DOHH2 (cell line): Measurements from ENCODE around the gene NECTIN3.

ENCODE experiments used
- H3F3A ChIP-seq: fragments of 200-600 bp; sonication (generic), shearing (Covaris generic); 2 replicates; pipeline ENCODE4 v1.6.0; 2016; ENCODE audit warnings: antibody characterized with exemption, mild to moderate bottlenecking; ENCODE audit not compliant: control insufficient read depth, insufficient read depth
- H3K27ac ChIP-seq: fragments of 200-600 bp; sonication (generic); 2 replicates; pipeline ENCODE4 v1.5.1; 2014; ENCODE audit warnings: low read depth, mild to moderate bottlenecking, low read length, moderate library complexity
- H3K27me3 ChIP-seq: fragments of 200-600 bp; sonication (generic); 2 replicates; pipeline ENCODE4 v1.6.1; 2014; ENCODE audit warnings: mild to moderate bottlenecking, low read length, mixed read lengths; ENCODE audit not compliant: control insufficient read depth
- H3K36me3 ChIP-seq: fragments of 200-600 bp; sonication (generic); 2 replicates; pipeline ENCODE4 v1.6.1; 2014; ENCODE audit warnings: mild to moderate bottlenecking, low read length, moderate library complexity, mixed read lengths; ENCODE audit not compliant: control insufficient read depth
- H3K4me1 ChIP-seq: fragments of 200-600 bp; sonication (generic); 2 replicates; pipeline ENCODE4 v1.6.1; 2014; ENCODE audit warnings: mild to moderate bottlenecking, low read length, mixed read lengths; ENCODE audit not compliant: control insufficient read depth
- H3K4me2 ChIP-seq: fragments of 200-600 bp; sonication (generic); 2 replicates; pipeline ENCODE4 v1.6.0; 2014; ENCODE audit warnings: mild to moderate bottlenecking, low read length, moderate library complexity
- H3K4me3 ChIP-seq: fragments of 200-600 bp; sonication (generic); 2 replicates; pipeline ENCODE4 v1.5.1; 2014; ENCODE audit warnings: mild to moderate bottlenecking, low read length, mixed read lengths
- H3K79me2 ChIP-seq: fragments of 200-600 bp; sonication (generic); 2 replicates; pipeline ENCODE4 v1.6.1; 2014; ENCODE audit warnings: mild to moderate bottlenecking, low read length, mixed read lengths; ENCODE audit not compliant: control insufficient read depth
- H3K9me2 ChIP-seq: fragments of 200-600 bp; sonication (generic); replicated peaks from 2 replicates; pipeline ENCODE4 v1.6.1; 2014; ENCODE audit warnings: mild to moderate bottlenecking, low read length, mixed read lengths; ENCODE audit not compliant: control insufficient read depth
- H3K9me3 ChIP-seq: fragments of 200-600 bp; sonication (generic); 2 replicates; pipeline ENCODE4 v1.6.1; 2014; ENCODE audit warnings: antibody characterized with exemption, low read length, mixed read lengths; ENCODE audit not compliant: control insufficient read depth, insufficient read depth
- H4K20me1 ChIP-seq: fragments of 200-600 bp; sonication (generic); 2 replicates; pipeline ENCODE4 v1.6.0; 2014; ENCODE audit warnings: low read depth, mild to moderate bottlenecking, antibody characterized with exemption, low read length, moderate library complexity; ENCODE audit not compliant: control insufficient read depth, insufficient read depth
- CTCF ChIP-seq: fragments of 200-600 bp; sonication (generic); IDR thresholded peaks from one replicate; pipeline ENCODE4 v1.5.1; 2014; ENCODE audit warnings: antibody characterized with exemption, mild to moderate bottlenecking, low read depth, low read length; ENCODE audit not compliant: poor library complexity, severe bottlenecking
- EZH2phosphoT487 ChIP-seq: fragments of 200-600 bp; sonication (generic); IDR thresholded peaks from 2 replicates; pipeline ENCODE4 v1.6.1; 2017; ENCODE audit warnings: borderline replicate concordance, mild to moderate bottlenecking, antibody characterized with exemption, low read length, moderate library complexity, mixed read lengths

Gene NECTIN3

DNA sequence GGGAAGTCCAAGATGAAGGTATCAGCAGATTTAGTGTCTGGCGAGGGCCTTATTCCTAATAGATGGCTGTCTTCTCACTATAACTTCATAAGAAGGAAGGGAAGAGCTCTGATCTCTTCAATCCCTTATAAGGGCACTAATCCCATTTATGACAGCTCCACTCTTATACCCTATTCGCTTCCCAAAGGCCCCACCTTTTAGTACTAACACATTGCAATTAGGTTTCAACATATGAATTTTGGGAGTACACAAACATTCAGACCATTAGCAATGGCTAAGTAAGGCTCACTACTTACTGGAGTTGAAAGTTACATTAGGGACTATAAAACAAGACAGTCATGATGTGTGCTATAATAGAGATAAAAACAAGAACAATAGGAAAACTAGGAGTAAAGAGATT is 118.9 kb downstream of the NECTIN3 start:
- Histone ChIP-seq H3K9me2 (no peaks in the 10 kb centered on the region), H3K4me2 (no peak overlapping the region), H3K9me3 (no peaks in the 10 kb centered on the region), H3K4me1 (no peaks in the 10 kb centered on the region), H3K79me2 (no peaks in the 10 kb centered on the region), H3K36me3 (no peaks in the 10 kb centered on the region), H3K4me3 (no peak overlapping the region), H3F3A (no peaks in the 10 kb centered on the region), H4K20me1 (no peaks in the 10 kb centered on the region), H3K27me3 (no peaks in the 10 kb centered on the region), H3K27ac (no peak overlapping the region)
- TF ChIP-seq CTCF = no peak
- TF ChIP-seq EZH2phosphoT487 = no peak

DNA sequence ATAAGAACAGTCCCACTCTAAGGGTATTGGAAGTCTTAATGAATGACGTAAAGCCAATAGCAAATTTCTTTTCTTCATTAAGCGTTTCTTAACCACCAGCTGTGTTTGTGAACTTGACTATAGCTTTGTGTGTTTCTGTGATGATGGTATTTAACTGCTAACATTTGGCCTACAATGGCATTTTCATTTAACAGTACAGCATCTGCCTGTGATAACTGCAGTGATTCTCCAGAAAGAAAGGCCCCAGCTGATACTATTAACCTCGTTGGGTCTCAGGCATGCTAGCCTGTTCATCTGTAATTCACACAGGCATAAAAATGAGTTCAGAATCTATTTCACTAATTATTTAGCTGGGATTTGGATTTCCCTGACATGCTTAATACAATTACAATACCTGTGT is 121.9 kb downstream of the NECTIN3 start:
- Histone ChIP-seq H3K79me2 (no peaks in the 10 kb centered on the region), H3K27me3 (no peaks in the 10 kb centered on the region), H3F3A (no peaks in the 10 kb centered on the region), H3K9me2 (no peaks in the 10 kb centered on the region), H3K36me3 (no peaks in the 10 kb centered on the region), H3K27ac (no peak overlapping the region), H4K20me1 (no peaks in the 10 kb centered on the region), H3K4me3 (no peak overlapping the region), H3K9me3 (no peaks in the 10 kb centered on the region), H3K4me1 (no peaks in the 10 kb centered on the region), H3K4me2 (no peak overlapping the region)
- TF ChIP-seq CTCF = no peak
- no peak for TF ChIP-seq EZH2phosphoT487

GRCh38 chr3:111194048-111194447 is 122.4 kb downstream of the NECTIN3 start:
- Histone ChIP-seq H3K4me1 (no peaks in the 10 kb centered on the region), H3K27me3 (no peaks in the 10 kb centered on the region), H3F3A (no peaks in the 10 kb centered on the region), H3K27ac (no peak overlapping the region), H3K79me2 (no peaks in the 10 kb centered on the region), H3K9me2 (no peaks in the 10 kb centered on the region), H3K4me3 (no peak overlapping the region), H4K20me1 (no peaks in the 10 kb centered on the region), H3K4me2 (no peak overlapping the region), H3K9me3 (no peaks in the 10 kb centered on the region), H3K36me3 (no peaks in the 10 kb centered on the region)
- no peak for TF ChIP-seq CTCF
- no peak for TF ChIP-seq EZH2phosphoT487

GRCh38 chr3:111197485-111197884 is 125.9 kb downstream of the NECTIN3 start:
- Histone ChIP-seq H3K9me2 (no peaks in the 10 kb centered on the region), H4K20me1 (no peaks in the 10 kb centered on the region), H3F3A (no peaks in the 10 kb centered on the region), H3K27ac (no peak overlapping the region), H3K27me3 (no peaks in the 10 kb centered on the region), H3K4me1 (no peaks in the 10 kb centered on the region), H3K4me3 (no peak overlapping the region), H3K79me2 (no peaks in the 10 kb centered on the region), H3K4me2 (no peak overlapping the region), H3K9me3 (no peaks in the 10 kb centered on the region), H3K36me3 (no peaks in the 10 kb centered on the region)
- TF ChIP-seq CTCF (no peak), EZH2phosphoT487 (no peak)
